DOHH2 (cell line): ENCODE results near the gene ZFPL1.

Experiments used
- H3F3A ChIP-seq: fragments of 200-600 bp; sonication (generic), shearing (Covaris generic); 2 replicates; pipeline ENCODE4 v1.6.0; 2016; ENCODE audit warnings: antibody characterized with exemption, mild to moderate bottlenecking; ENCODE audit not compliant: control insufficient read depth, insufficient read depth
- H3K27ac ChIP-seq: fragments of 200-600 bp; sonication (generic); 2 replicates; pipeline ENCODE4 v1.5.1; 2014; ENCODE audit warnings: low read depth, mild to moderate bottlenecking, low read length, moderate library complexity
- H3K27me3 ChIP-seq: fragments of 200-600 bp; sonication (generic); 2 replicates; pipeline ENCODE4 v1.6.1; 2014; ENCODE audit warnings: mild to moderate bottlenecking, low read length, mixed read lengths; ENCODE audit not compliant: control insufficient read depth
- H3K36me3 ChIP-seq: fragments of 200-600 bp; sonication (generic); 2 replicates; pipeline ENCODE4 v1.6.1; 2014; ENCODE audit warnings: mild to moderate bottlenecking, low read length, moderate library complexity, mixed read lengths; ENCODE audit not compliant: control insufficient read depth
- H3K4me1 ChIP-seq: fragments of 200-600 bp; sonication (generic); 2 replicates; pipeline ENCODE4 v1.6.1; 2014; ENCODE audit warnings: mild to moderate bottlenecking, low read length, mixed read lengths; ENCODE audit not compliant: control insufficient read depth
- H3K4me2 ChIP-seq: fragments of 200-600 bp; sonication (generic); 2 replicates; pipeline ENCODE4 v1.6.0; 2014; ENCODE audit warnings: mild to moderate bottlenecking, low read length, moderate library complexity
- H3K4me3 ChIP-seq: fragments of 200-600 bp; sonication (generic); 2 replicates; pipeline ENCODE4 v1.5.1; 2014; ENCODE audit warnings: mild to moderate bottlenecking, low read length, mixed read lengths
- H3K79me2 ChIP-seq: fragments of 200-600 bp; sonication (generic); 2 replicates; pipeline ENCODE4 v1.6.1; 2014; ENCODE audit warnings: mild to moderate bottlenecking, low read length, mixed read lengths; ENCODE audit not compliant: control insufficient read depth
- H3K9me2 ChIP-seq: fragments of 200-600 bp; sonication (generic); replicated peaks from 2 replicates; pipeline ENCODE4 v1.6.1; 2014; ENCODE audit warnings: mild to moderate bottlenecking, low read length, mixed read lengths; ENCODE audit not compliant: control insufficient read depth
- H3K9me3 ChIP-seq: fragments of 200-600 bp; sonication (generic); 2 replicates; pipeline ENCODE4 v1.6.1; 2014; ENCODE audit warnings: antibody characterized with exemption, low read length, mixed read lengths; ENCODE audit not compliant: control insufficient read depth, insufficient read depth
- H4K20me1 ChIP-seq: fragments of 200-600 bp; sonication (generic); 2 replicates; pipeline ENCODE4 v1.6.0; 2014; ENCODE audit warnings: low read depth, mild to moderate bottlenecking, antibody characterized with exemption, low read length, moderate library complexity; ENCODE audit not compliant: control insufficient read depth, insufficient read depth
- EZH2phosphoT487 ChIP-seq: fragments of 200-600 bp; sonication (generic); IDR thresholded peaks from 2 replicates; pipeline ENCODE4 v1.6.1; 2017; ENCODE audit warnings: borderline replicate concordance, mild to moderate bottlenecking, antibody characterized with exemption, low read length, moderate library complexity, mixed read lengths
- TF ChIP-seq, protein P1 (sequence below): fragments of 200-600 bp; sonication (generic); IDR thresholded peaks from one replicate; pipeline ENCODE4 v1.5.1; 2014; ENCODE audit warnings: antibody characterized with exemption, mild to moderate bottlenecking, low read depth, low read length; ENCODE audit not compliant: poor library complexity, severe bottlenecking

The ZFPL1 gene

DNA sequence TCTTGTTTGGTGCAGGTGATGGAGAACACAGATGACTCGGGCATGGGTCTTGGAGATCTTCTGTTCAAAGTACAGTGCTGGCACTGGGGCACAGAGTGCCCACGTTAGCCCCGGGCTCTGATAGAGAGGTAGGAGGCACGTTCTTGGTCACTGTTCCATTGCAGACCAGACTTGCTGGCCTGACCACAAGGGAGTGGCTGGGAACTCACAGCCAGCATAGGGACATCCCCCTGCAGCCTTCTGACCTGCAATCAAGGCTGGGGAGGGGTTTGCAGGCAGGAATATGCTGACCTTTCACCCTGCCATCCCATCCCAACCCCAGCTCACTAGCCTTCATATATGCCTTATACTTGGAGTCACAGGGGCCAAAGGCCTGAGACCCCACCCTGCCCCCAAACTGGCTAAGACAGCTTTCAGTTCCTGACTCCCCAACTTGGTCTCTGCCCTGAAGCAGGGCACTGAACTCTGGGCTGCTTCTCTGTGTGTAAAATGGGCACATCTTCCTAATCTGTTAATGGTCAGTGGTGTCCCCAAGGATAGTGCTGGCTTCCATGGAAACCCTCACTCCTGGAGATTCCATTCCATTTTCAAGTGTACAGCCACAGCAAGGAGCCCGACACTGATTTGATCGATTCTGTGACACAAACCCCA lies 42.7 kb downstream of the ZFPL1 start:
- Histone ChIP-seq H4K20me1 (peaks cover 20% of the 10 kb centered on the region; the same call in 1 of the 2 replicates), H3K79me2 (peaks cover 59% of the 10 kb centered on the region), H3K36me3 (peaks cover 91% of the 10 kb centered on the region), H3K27ac (peak overlapping the region; percentile 100), H3K9me2 (no peaks in the 10 kb centered on the region), H3F3A (peaks cover 66% of the 10 kb centered on the region), H3K4me3 (no peak overlapping the region), H3K27me3 (no peaks in the 10 kb centered on the region), H3K9me3 (no peaks in the 10 kb centered on the region), H3K4me2 (no peak overlapping the region), H3K4me1 (peaks cover 47% of the 10 kb centered on the region)
- no peak for TF ChIP-seq EZH2phosphoT487
- TF ChIP-seq, protein P1, sequence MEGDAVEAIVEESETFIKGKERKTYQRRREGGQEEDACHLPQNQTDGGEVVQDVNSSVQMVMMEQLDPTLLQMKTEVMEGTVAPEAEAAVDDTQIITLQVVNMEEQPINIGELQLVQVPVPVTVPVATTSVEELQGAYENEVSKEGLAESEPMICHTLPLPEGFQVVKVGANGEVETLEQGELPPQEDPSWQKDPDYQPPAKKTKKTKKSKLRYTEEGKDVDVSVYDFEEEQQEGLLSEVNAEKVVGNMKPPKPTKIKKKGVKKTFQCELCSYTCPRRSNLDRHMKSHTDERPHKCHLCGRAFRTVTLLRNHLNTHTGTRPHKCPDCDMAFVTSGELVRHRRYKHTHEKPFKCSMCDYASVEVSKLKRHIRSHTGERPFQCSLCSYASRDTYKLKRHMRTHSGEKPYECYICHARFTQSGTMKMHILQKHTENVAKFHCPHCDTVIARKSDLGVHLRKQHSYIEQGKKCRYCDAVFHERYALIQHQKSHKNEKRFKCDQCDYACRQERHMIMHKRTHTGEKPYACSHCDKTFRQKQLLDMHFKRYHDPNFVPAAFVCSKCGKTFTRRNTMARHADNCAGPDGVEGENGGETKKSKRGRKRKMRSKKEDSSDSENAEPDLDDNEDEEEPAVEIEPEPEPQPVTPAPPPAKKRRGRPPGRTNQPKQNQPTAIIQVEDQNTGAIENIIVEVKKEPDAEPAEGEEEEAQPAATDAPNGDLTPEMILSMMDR: no peak

DNA sequence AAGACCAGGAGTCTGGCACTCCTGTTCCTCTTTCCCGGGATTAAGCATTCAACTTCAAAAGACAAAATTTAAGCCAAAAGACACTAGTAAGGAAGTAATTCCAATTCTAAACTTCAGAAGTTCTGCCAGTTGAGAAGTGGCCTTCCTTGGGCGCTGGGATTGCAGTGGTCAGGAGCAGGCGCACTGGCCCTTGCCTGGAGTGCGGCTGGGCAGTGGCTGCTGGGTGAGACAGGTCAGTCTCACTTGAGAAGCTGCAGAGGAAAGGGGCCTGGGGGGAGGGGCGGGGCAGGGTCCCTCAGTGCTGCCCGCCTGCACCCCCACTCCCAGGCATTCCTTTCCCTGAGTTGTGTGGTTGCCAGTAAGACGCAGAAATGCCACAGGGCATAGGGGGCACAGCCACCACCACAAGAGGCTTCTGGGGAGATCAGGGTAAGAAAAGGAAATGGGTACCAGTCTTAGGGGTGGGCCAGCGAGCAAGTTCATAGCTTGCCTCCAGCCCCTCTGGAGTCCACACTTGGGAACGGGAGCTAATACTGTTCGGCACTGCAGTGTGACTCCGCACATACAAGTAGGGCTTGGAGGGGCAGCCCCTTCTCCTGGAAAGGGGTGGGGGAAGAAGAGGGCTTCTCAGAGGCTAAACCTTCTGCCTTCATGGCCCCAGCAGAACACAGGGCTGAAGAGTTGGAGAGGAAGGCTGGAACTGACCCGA lies 43.6 kb downstream of the ZFPL1 start:
- Histone ChIP-seq H3K36me3 (peaks cover 94% of the 10 kb centered on the region), H3K4me2 (0 out of 2 replicates have a peak overlapping the region, but pooled peaks have one; percentile 6), H3K27ac (peak overlapping the region; percentile 100)

DNA sequence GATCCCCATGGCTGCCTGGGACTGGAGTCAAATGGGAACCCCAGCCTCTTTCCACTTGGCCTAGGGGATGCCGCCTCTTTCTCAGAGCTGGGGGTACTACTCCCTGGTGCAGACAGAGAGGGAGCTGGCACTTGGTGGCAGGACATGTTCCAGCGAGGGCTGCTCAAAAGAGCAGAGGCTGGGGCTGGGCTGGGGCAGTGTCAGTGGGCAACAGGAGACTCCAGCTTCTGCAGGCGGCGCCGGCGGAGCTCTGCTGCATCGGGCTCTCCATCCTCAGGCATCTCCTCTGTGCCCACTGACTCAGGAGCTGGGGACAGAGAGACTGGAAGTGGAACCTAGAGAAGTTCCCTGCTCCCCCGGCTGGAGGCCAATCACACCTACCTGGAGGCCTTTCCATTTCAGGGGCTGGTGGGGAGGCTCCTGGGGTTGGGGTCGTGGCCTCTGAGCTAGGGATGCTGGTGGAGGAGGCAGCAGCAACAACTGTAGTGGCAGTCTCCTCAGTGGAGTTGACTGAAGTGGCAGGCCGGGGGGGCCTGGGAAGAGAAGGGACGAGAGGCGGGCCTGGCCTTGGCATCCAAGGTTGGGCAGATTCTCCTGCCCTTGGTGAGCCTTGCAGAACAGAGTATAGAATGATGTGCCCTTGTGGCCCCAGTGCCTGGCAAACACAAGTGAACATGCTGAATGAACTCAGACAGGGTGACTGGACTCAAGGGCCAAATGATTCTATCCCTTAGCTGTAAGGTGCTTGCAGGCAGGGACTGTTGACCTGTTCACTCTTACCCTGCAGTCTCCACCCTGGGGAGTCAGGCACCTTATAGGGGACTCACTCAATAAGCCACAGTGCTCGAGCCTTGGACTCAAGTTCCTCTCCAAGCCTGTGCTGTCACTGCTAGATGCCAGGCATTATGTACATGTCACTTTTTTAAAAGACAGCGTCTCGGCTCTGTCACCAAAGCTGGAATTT lies 44.4 kb downstream of the ZFPL1 start:
- H3K9me3 ChIP-seq: no peaks in the 10 kb centered on the region
- H3K4me3 ChIP-seq: no peak overlapping the region
- peaks cover 96% of the 10 kb centered on the region for H3K36me3 ChIP-seq
- peaks cover 49% of the 10 kb centered on the region for H3K4me1 ChIP-seq
- no peaks in the 10 kb centered on the region for H3K27me3 ChIP-seq
- H4K20me1 ChIP-seq: peaks cover 23% of the 10 kb centered on the region; the same call in 1 of the 2 replicates
- peaks cover 75% of the 10 kb centered on the region for H3F3A ChIP-seq
- peak overlapping the region; percentile 100 for H3K27ac ChIP-seq
- H3K9me2 ChIP-seq: no peaks in the 10 kb centered on the region
- no peak for TF ChIP-seq EZH2phosphoT487
- TF ChIP-seq, protein P1: no peak
- H3K4me2 ChIP-seq: peak overlapping the region; percentile 5; the same call in 1 of the 2 replicates
- peaks cover 56% of the 10 kb centered on the region for H3K79me2 ChIP-seq

More for the DNA sequence above, 43.6 kb downstream of the ZFPL1 start:
- Histone ChIP-seq H4K20me1 (peaks cover 23% of the 10 kb centered on the region; the same call in 1 of the 2 replicates), H3K79me2 (peaks cover 56% of the 10 kb centered on the region), H3K4me1 (peaks cover 53% of the 10 kb centered on the region), H3F3A (peaks cover 69% of the 10 kb centered on the region), H3K4me3 (no peak overlapping the region), H3K9me3 (no peaks in the 10 kb centered on the region), H3K9me2 (no peaks in the 10 kb centered on the region), H3K27me3 (no peaks in the 10 kb centered on the region)
- TF ChIP-seq, protein P1: no peak
- no peak for TF ChIP-seq EZH2phosphoT487
